Cerebellar cortex (tissue), 1 donor: Measurements from ENCODE around the gene DGKD.

Experiments used
- DNase-seq: peaks from one replicate; pipeline ENCODE4 v3.0.0-alpha.2; 2015; ENCODE audit warnings: low spot score

DGKD gene

GRCh38 chr2:233498126-233498525 is 143.8 kb downstream of the DGKD start:
- no peak for DNase-seq

GRCh38 chr2:233499928-233500327 is 145.6 kb downstream of the DGKD start:
- no peak for DNase-seq

DNA sequence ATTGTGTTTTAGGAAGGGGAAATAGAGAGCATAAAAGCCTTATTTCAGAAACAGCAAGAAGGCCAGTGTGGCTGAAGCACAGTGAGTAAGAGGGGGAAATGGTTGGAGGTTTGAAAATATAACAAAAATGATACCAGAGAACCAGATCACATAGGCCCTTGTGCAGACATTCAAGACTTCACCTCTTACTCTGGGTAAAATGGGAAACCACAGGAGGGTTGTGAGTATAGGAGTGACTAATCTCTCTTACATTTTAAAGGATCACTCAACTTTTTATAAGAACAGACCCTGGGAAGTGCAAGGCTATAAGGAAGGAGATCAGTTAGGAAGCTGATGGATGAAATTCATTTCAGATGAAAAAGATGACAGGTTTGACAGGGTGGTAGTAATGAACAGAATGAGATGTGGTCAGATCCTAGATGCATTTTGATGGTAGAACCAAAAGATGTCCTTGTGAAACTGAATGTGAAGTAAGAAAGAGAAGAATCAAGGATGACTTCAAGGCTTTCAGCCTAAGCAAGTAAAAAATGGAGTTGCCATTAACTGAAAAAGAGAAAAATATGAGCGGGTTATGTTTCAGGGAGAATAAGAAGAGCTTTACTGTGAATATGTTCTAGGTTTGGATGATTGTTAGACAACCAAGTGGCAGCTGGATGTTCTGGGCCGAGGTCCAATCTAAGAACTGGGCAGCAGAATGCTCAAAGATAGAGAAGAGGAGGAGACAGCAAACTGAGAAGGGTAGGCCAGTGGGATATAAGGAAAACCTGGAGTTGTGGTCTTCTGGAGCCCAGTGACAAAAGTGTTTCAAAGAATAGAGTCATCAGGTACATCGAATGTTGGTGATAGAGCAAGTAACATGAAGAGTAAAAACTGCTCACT is 147.1 kb downstream of the DGKD start:
- DNase-seq, result no peak

DNA sequence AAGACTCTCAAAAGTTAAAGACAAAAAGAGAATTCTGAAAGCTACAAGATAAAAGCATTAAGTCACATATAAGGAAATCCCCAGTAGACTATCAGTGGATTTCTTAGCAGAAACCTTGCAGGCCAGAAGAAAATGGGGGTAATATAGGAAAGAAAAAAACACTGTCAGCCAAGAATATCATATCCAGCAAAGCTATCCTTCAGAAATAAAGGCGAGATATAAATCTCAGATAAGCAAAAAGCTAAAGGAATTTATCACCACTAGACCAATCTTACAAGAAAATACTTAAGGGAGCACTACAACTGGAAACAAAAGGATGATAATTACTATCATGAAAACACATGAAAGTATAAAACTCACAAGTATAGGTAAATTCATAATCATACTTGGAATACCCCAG is 149.2 kb downstream of the DGKD start:
- no peak for DNase-seq

DNA sequence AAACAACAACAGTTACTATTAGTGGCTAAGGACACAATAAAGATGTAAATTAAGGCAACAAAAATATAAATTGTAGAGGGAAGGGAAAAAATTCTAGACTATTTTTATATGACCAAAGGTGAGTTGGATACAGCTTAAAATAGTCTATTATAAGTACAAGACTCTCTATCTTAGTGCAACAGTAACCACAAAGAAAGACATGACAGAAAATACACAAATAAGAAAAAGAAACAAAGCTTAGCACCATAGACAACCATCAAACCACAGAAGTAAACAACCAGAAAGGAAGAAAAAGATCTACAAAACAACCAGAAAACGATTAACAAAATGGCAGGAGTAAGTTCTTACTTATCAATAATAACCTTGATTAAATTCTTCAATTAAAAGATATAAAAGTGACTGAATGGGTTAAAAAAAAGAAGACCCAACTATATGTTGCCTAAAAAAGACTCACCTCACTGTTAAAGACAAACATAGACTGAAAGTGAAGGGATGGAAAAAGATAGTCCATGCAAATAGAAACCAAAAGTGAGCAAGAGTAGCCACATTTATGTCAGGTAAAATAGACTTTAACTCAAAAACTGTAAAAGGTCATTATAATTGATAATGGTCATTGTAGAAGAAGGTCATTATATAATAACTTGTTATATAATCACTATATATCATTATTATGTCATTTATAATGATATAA is 149.8 kb downstream of the DGKD start:
- DNase-seq, result no peak

DNA sequence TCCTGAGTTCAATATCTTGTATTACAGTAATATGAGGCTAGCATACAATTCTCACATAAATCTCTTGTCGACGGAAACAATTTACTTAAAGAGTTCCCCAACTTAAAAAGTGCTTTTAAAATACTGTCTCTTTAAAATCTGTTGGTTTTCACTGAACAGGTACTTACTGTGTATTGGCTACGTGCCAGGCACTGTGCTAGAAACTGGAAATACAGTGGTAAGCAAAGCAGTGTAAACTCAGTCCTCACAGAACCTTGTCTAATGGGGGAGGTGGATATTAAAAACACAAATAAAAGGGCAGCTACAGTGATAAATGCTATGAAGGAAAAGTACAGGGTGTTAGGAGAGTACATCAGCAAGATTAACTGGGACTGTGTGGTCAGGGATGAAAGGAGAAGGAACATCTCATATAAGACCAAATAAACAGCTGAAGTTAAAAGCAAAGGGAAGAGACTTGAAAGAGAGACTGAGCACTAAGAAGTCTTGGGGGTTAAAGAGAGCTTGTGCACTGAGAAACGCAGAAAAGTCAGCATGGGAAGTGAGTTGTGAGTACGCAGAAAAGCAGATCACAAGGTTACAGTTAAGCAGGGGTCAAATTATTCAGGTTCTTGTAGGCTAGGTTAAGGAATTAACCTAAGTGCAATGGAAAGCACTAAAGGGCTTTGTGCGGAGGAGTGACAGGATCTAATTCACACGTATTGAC is 159.8 kb downstream of the DGKD start:
- DNase-seq, result peak; percentile 2

DNA sequence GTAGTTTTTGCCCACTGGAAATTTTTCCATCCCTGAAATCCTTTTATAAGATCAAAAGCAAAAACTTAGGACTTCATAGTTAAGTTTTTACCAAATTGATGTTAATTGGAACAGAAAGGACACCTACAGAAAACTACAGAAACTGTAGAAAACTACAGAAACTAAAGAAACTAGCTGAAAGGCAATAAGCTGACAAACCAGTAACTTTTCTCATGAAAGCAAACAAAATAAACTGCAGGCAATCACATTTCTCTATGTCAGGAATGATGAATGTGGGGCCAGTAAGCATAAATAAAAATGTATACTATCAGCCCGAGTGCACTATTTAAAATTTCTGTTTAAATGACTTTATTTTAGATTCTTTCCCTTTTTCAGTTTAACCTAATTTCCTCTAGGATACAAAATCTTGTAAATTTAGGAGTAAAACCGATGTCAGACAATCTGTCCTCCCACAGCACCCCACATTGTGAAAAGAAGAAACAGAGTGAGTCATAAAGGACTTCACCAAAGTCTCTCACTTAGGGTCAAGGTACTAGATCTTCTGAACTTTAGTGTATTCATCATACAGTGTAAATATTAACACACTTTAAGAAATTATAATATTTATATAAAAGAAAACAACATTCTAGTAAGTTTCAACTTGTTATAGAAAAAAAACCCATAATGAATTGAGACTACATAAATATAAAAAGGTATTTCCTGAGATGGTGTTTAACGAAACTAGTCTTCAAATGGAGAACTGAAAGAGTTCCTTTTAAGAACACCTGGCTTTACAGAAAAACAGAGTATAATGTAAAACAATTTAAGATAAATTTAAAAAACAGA is 165.7 kb downstream of the DGKD start:
- no peak for DNase-seq
